Measurements from ENCODE around the gene CWC15.

- TF ChIP-seq CTCF (IDR thresholded peaks at IDR 0.05): no peak
- TF ChIP-seq POLR2A (IDR thresholded peaks at IDR 0.05): no peak
These were observed 657 bp downstream of the CWC15 start for GRCh38 chr11:94972700-94973098.

All from body of pancreas (tissue), 4 donors.